Measurements from ENCODE around the gene SEC24D. TPM values are rescaled to one million over a fixed set of nuclear protein-coding genes. Genes with fewer than 3 reads are reported as not detected.
"Not testable (repeated sequence)": the region's sequence is repeated elsewhere in the genome, so short reads cannot be mapped to it uniquely, and the experiment has no call there.

SEC24D gene
- total and polyA plus RNA-seq, 2 of the 8 experiments (the other 6 are each of a cell fraction or from before 2014, with no cell fraction given): 28.9 to 91.6 TPM

GRCh38 chr4:118783887-118784286 lies 52.0 kb downstream of the SEC24D start (continued):
- TF ChIP-seq JUN (IDR thresholded peaks at IDR 0.05; ENCODE audit: low read depth, low read length): no peak

GRCh38 chr4:118782886-118783285 lies 53.0 kb downstream of the SEC24D start:
- H3K79me2 ChIP-seq (ENCODE audit: control insufficient read depth in 1 of 2, insufficient read depth in 2 of 2, low read length in 2 of 2); H3K56ac ChIP-seq (replicated peaks; ENCODE audit: insufficient read length, low read depth, low read length); H2BK12ac ChIP-seq (ENCODE audit: low read depth, low read length); POLR2A ChIA-PET (ENCODE audit: partially characterized antibody); DNase-seq (ENCODE audit: low read depth in 1 of 2, low spot score in 2 of 2); H3K79me1 ChIP-seq (ENCODE audit: low read depth, low read length); H3K4me3 ChIP-seq (ENCODE audit: extremely low read depth in 1 of 4, insufficient read depth in 2 of 4, low read depth in 3 of 4, low read length in 4 of 4); H3K4ac ChIP-seq (replicated peaks; ENCODE audit: insufficient read length, low read depth, low read length); H2BK5ac ChIP-seq (ENCODE audit: low read depth, low read length); H3K27me3 ChIP-seq (replicated peaks in 1 of 4; ENCODE audit: control insufficient read depth in 3 of 4, extremely low read depth in 1 of 4, insufficient read depth in 3 of 4, low read length in 3 of 4); H2AFZ ChIP-seq (ENCODE audit: low read length); H4K91ac ChIP-seq (replicated peaks; ENCODE audit: insufficient read length, low read length); H2BK20ac ChIP-seq (ENCODE audit: low read length); H3K27ac ChIP-seq (ENCODE audit: low read depth, low read length); H3K4me1 ChIP-seq (replicated peaks in 1 of 4; ENCODE audit: control insufficient read depth in 3 of 4, insufficient read depth in 4 of 4, low read length in 3 of 4); H3K9ac ChIP-seq (replicated peaks in 1 of 4; ENCODE audit: extremely low read depth in 1 of 4, low read depth in 3 of 4, low read length in 3 of 4); H3K18ac ChIP-seq (ENCODE audit: extremely low read depth, low read length); H3K14ac ChIP-seq (ENCODE audit: insufficient read length); H3K9me3 ChIP-seq (ENCODE audit: insufficient read depth in 2 of 2, low read depth in 1 of 2, low read length in 1 of 2); H2BK120ac ChIP-seq (replicated peaks; ENCODE audit: low read depth, low read length); FAIRE-seq; H4K20me1 ChIP-seq (replicated peaks in 1 of 2; ENCODE audit: control insufficient read depth in 1 of 2, insufficient read depth in 2 of 2, low read length in 2 of 2); H2BK15ac ChIP-seq (ENCODE audit: low read length); H3K23me2 ChIP-seq (ENCODE audit: low read depth, low read length); H4K5ac ChIP-seq (ENCODE audit: insufficient read length, low read depth, low read length); H3K4me2 ChIP-seq (ENCODE audit: insufficient read depth in 1 of 2, low read depth in 2 of 2, low read length in 2 of 2); H2AK5ac ChIP-seq (ENCODE audit: low read depth, low read length); H3K23ac ChIP-seq (ENCODE audit: insufficient read length); H4K8ac ChIP-seq (ENCODE audit: extremely low read depth, insufficient read depth, low read length): not testable (repeated sequence)
- WGBS, 2 experiments (ENCODE audit: extremely low coverage in 1 of 2, insufficient coverage in 1 of 2, insufficient read length in 1 of 2, insufficient replicate concordance in 2 of 2, low coverage in 1 of 2, low lambda C conversion rate in 2 of 2, missing lambda C conversion rate in 1 of 2): 96% methylated on average over 10 of the region's 13 CpGs; no CpG with 5 or more reads in 1 of the 2 experiments
- H3K36me3 ChIP-seq (ENCODE audit: control insufficient read depth in 2 of 4, insufficient read depth in 4 of 4, low read length in 3 of 4): peaks cover 0 to 22% (median 7%) of the 10 kb centered on the region in 4 experiments; a peak in 3 of 8 replicates
- CTCF ChIA-PET (ENCODE audit: partially characterized antibody): interaction anchor here (1.0 to 1.1 kb wide), 2 partner anchors 11 to 87 kb away, joined by 3 read pairs; no protein-coding TSS in a partner anchor
